SH-SY5Y (cell line): ENCODE data around the gene LILRB3.

ENCODE experiments used
- GATA2 ChIP-seq: IDR thresholded peaks from 2 replicates; pipeline ENCODE4 v1.6.1; 2011; ENCODE audit warnings: mild to moderate bottlenecking, low read depth, low read length
- GATA3 ChIP-seq: IDR thresholded peaks from 2 replicates; pipeline ENCODE4 v1.6.1; 2011; ENCODE audit warnings: low read depth, mild to moderate bottlenecking, low read length, moderate library complexity

- TF ChIP-seq GATA2, result no peak
- no peak for TF ChIP-seq GATA3
Measured at GRCh38 chr19:54186351-54186750, 36.5 kb downstream of the LILRB3 start.
